D721Med (cell line): ENCODE data around the gene DNER.

ENCODE experiments used
- DNase-seq: peaks from one replicate; pipeline ENCODE4 v3.0.0; 2011; ENCODE audit warnings: low spot score; ENCODE audit not compliant: insufficient read length
- FAIRE-seq: peaks from 2 replicates; lab custom pipeline; 2011; peaks lifted over from hg19 to GRCh38; lab: Jason Lieb, UNC
- TF ChIP-seq, protein P1 (sequence below): IDR thresholded peaks from 2 replicates; pipeline ENCODE4 v1.5.1; 2012; ENCODE audit warnings: mild to moderate bottlenecking, control low read depth; ENCODE audit not compliant: insufficient read depth; ENCODE audit errors: missing control alignments

DNER gene

DNA sequence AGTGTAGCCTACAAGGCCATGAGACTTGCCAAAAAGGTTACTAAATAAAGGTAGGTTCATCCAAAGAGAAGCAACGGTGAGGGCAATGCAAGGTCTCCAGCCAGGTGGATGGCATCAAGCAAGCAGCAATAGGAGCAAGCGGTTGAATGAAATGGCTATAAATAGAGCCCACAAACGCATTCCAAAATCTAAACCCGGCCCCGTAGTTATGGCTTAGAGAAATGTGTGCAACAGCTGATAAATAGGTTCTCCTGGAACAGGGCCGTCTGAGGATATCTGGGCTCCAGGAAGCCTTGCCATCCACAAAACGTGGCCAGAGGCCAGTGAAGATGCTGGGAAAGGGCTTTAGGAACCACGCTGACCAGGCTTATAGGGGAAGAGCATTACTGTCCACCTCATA, 297.2 kb downstream of the DNER start:
- DNase-seq (no peak), FAIRE-seq (no peak)
- TF ChIP-seq, protein P1, sequence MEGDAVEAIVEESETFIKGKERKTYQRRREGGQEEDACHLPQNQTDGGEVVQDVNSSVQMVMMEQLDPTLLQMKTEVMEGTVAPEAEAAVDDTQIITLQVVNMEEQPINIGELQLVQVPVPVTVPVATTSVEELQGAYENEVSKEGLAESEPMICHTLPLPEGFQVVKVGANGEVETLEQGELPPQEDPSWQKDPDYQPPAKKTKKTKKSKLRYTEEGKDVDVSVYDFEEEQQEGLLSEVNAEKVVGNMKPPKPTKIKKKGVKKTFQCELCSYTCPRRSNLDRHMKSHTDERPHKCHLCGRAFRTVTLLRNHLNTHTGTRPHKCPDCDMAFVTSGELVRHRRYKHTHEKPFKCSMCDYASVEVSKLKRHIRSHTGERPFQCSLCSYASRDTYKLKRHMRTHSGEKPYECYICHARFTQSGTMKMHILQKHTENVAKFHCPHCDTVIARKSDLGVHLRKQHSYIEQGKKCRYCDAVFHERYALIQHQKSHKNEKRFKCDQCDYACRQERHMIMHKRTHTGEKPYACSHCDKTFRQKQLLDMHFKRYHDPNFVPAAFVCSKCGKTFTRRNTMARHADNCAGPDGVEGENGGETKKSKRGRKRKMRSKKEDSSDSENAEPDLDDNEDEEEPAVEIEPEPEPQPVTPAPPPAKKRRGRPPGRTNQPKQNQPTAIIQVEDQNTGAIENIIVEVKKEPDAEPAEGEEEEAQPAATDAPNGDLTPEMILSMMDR = no peak

DNA sequence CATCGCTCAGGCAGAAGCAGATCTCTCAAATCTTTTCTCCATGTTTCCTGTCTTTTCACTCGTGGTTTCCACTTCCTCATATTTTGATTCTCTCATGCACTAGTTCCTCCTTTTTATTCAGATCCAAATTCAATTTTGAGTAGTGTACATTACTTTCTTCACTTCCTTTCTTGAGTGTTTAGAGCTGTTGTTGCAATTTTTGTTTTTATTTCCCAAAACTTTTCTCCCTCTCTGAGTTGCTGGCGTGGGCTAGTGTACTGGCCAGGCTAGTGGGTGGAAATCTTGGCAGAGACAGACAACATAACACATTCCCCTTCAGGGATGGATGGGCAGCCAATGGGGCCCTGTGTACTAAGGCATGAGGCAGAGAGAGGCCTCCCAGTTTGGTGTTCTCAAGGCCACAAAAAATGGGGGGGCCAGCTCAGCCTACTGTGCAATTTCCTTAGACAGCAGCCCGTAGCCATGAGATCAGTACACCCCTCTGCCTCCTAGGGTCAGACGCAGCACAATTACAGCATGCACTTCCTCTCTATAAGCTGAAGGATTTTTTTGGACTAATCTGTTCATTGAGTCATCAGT, 298.1 kb downstream of the DNER start:
- no peak for DNase-seq
- FAIRE-seq = no peak
- TF ChIP-seq, protein P1 = no peak

DNA sequence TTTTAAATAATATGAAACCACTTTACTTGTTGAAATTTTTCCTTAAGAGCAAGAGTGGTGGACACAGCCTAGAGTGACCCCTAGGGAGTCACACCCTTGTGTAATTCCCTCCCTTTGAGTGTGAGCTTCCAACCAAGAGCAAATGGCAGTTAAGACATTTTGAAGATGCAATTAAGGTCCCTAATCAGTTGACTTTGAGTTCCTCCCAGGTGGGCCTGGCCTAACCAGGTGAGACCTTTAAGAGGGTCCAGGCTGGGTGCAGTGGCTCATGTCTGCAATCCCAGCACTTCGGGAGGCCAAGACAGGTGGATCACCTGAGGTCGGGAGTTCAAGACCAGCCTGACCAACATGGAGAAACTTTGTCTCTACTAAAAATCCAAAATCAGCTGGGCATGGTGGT, 299.7 kb downstream of the DNER start:
- FAIRE-seq (no peak), DNase-seq (no peak)
- TF ChIP-seq, protein P1 = no peak

DNA sequence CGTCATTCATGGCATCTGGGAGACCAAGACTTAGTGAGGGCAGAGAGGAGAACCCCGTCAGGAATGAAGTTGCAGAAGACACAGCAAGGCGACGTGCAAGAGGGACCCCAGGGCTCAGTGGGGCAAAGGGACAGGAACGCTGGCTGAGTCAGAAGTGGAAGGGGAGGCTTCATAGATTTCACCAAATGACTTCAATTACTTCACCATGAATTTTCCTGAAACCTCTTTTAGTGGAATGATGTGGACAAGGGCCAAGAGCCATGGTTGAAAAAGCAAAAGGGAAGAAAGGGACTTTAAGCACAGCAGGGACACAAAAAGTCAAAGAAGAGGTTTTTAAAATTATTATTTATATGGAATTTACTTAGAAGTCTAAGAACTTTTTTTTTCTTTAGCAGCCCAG, 301.7 kb downstream of the DNER start:
- FAIRE-seq (no peak), DNase-seq (no peak)
- TF ChIP-seq, protein P1 = no peak

DNA sequence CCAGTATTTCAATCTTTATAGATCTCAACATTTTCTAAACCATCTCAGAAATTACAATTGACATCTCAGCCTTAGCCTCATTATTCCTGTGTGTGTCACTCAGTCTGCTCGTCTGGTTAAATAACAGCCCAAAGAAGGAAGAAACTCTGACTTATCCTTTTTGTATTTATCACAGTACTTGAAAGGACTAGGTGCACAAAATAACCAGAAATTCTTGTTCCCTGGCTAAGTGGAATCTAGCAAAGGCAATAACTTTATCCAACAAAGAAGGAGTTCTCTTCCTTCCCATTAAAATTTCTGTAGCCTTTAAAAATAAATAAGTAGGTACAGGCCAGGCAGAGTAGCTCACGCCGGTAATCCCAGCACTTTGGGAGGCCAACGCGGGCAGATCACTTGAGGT, 303.4 kb downstream of the DNER start:
- DNase-seq (no peak), FAIRE-seq (no peak)
- TF ChIP-seq, protein P1 = no peak

DNA sequence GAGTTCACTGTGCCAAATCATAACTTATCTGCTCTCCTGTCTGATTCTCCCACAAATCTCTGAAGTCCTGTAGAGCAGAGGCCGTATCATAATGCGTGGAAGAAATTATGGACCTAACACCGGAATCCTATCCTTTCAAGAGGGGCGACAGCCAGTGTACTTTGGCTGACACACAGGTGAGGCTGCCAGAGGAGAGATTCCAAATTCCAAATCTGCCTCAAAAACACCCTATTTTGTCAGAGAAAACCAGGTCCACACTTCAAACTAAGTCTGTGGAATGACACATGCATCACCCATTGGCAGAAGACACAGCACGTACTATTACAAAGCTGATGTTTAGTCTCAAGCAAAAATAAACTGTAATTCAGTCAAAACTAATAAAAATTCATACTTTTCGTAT, 304.1 kb downstream of the DNER start:
- no peak for FAIRE-seq
- TF ChIP-seq, protein P1 = no peak
- DNase-seq = no peak

DNA sequence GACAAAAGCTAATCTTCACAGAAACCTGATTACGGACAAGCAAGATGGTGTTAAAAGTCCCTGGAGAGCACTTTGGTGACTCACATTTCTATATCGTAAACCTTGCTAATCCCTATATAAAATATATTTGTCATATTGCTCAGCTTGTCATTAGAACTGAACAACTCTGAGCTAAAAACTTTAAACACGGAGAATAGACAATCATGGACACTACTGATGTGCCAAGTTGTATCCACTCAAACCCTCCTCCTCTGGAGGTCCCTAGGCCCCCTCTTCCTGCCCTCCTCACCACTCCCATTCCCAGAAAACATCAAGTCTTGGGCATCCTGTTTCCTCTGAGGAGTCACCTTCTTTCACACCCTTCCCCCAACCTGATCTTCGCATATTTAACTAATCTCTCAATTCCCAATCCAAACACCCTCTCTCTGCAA, 304.6 kb downstream of the DNER start:
- TF ChIP-seq, protein P1 = no peak
- FAIRE-seq (no peak), DNase-seq (no peak)
